ENCODE results near the gene SVBP. TPM values are rescaled to one million over a fixed set of nuclear protein-coding genes. Genes with fewer than 3 reads are reported as not detected.

Gene SVBP
- total RNA-seq, 1 donor: 17.0 TPM

DNA sequence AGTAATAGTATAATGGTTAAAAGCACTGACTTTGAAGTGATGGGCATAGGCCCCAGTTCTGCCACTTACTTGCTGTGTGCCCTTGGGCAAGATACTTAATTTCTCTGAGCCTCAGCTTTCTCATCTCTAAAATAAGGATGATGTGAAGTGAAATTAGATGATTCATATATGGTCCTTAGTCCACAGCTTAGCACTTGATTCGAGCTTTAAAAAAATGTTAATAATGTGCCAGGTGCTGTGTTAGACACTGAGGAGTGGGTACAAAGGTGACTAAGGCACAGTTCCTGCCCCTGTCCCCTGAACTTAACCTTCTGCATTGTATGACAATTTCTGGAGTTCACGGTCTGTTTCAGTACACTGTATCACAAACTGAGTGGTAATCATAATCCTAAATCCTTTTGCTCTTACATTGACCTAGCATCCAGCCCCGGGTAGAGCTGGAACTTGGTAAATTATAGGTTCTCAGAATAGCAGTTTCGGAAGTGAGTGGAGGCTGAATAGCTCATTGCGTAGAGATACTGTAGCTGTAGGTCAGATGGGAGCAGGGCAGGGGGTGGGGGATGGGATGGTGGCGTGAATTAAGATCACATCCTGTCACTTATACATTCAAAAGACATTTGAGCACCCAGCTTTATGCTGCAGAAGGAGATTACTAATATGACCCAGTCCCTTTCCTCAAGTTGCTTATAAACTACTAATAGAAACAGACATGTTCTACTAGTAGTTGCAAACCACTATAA lies 30.7 kb upstream of the SVBP start:
- Histone ChIP-seq H3K36me3 (ENCODE audit: insufficient read depth, low read length) (peaks cover 30% of the 10 kb centered on the region), H3K4me1 (ENCODE audit: insufficient read depth, low read length) (peaks cover 22% of the 10 kb centered on the region), H3K4me3 (ENCODE audit: insufficient read depth, low read length) (peak overlapping the region; percentile 88), H4K20me1 (ENCODE audit: insufficient read depth, low read length) (peaks cover 4% of the 10 kb centered on the region), H3K79me2 (ENCODE audit: insufficient read depth, low read length) (peaks cover 16% of the 10 kb centered on the region), H2AFZ (ENCODE audit: low read length) (no peak overlapping the region), H3K4me2 (ENCODE audit: insufficient read depth, low read length) (peak overlapping the region; percentile 95), H3K27me3 (ENCODE audit: insufficient read depth, low read length) (no peaks in the 10 kb centered on the region), H3K9me3 (ENCODE audit: low read depth, low read length) (peaks cover 12% of the 10 kb centered on the region), H3K27ac (ENCODE audit: low read depth, low read length) (no peak overlapping the region)
- no peak for TF ChIP-seq CTCF (IDR thresholded peaks at IDR 0.05; ENCODE audit: extremely low read depth, low read depth, low read length)
- DNase-seq (ENCODE audit: insufficient read length, low spot score, missing footprints): no peak

GRCh38 chr1:42847111-42847595 lies 30.0 kb upstream of the SVBP start:
- H3K4me1 ChIP-seq (ENCODE audit: insufficient read depth, low read length): peaks cover 22% of the 10 kb centered on the region
- H3K4me2 ChIP-seq (ENCODE audit: insufficient read depth, low read length): peak overlapping the region; percentile 95
- H3K36me3 ChIP-seq (ENCODE audit: insufficient read depth, low read length): peaks cover 35% of the 10 kb centered on the region
- peak overlapping the region; percentile 83 for H2AFZ ChIP-seq (ENCODE audit: low read length)
- no peaks in the 10 kb centered on the region for H3K27me3 ChIP-seq (ENCODE audit: insufficient read depth, low read length)
- DNase-seq (ENCODE audit: insufficient read length, low spot score, missing footprints): no peak
- H3K4me3 ChIP-seq (ENCODE audit: insufficient read depth, low read length): peak overlapping the region; percentile 88
- H4K20me1 ChIP-seq (ENCODE audit: insufficient read depth, low read length): peaks cover 4% of the 10 kb centered on the region
- peaks cover 16% of the 10 kb centered on the region for H3K79me2 ChIP-seq (ENCODE audit: insufficient read depth, low read length)
- peak overlapping the region; percentile 58 for H3K27ac ChIP-seq (ENCODE audit: low read depth, low read length)
- TF ChIP-seq CTCF (IDR thresholded peaks at IDR 0.05; ENCODE audit: extremely low read depth, low read depth, low read length): no peak
- H3K9me3 ChIP-seq (ENCODE audit: low read depth, low read length): peaks cover 12% of the 10 kb centered on the region

- peaks cover 16% of the 10 kb centered on the region for H3K79me2 ChIP-seq (ENCODE audit: insufficient read depth, low read length)
- peak within 1 kb of the TSS; percentile 90 for H2AFZ ChIP-seq (ENCODE audit: low read length)
- H3K27me3 ChIP-seq (ENCODE audit: insufficient read depth, low read length): no peaks in the 10 kb centered on the region
- DNase-seq (ENCODE audit: insufficient read length, low spot score, missing footprints): peak; percentile 97
- H3K4me2 ChIP-seq (ENCODE audit: insufficient read depth, low read length): peak within 1 kb of the TSS; percentile 95
- peaks cover 22% of the 10 kb centered on the region for H3K4me1 ChIP-seq (ENCODE audit: insufficient read depth, low read length)
- H3K36me3 ChIP-seq (ENCODE audit: insufficient read depth, low read length): peaks cover 29% of the 10 kb centered on the region
- peak within 1 kb of the TSS; percentile 88 for H3K4me3 ChIP-seq (ENCODE audit: insufficient read depth, low read length)
- TF ChIP-seq CTCF (IDR thresholded peaks at IDR 0.05; ENCODE audit: extremely low read depth, low read depth, low read length): peak; percentile 39
- peaks cover 4% of the 10 kb centered on the region for H4K20me1 ChIP-seq (ENCODE audit: insufficient read depth, low read length)
- peaks cover 8% of the 10 kb centered on the region for H3K9me3 ChIP-seq (ENCODE audit: low read depth, low read length)
- peak within 1 kb of the TSS; percentile 58 for H3K27ac ChIP-seq (ENCODE audit: low read depth, low read length)
These were observed 29.3 kb upstream of the SVBP start, which contains the start of gene ZNF691 for GRCh38 chr1:42846257-42847110. Gene ZNF691, plus strand, starts transcription at chr1:42846613. Its CDS starts 3,046 bp downstream, at chr1:42849659.

All from osteoblast (primary cell).